Measurements from ENCODE around the gene RMI2. TPM values are rescaled to one million over a fixed set of nuclear protein-coding genes. Genes with fewer than 3 reads are reported as not detected.

RMI2 gene
- total RNA-seq, 6 donors from 2014 or later: 2.6 to 6.3 (median 2.7) TPM

GRCh38 chr16:11400076-11400475, 54.8 kb downstream of the RMI2 start:
- Histone ChIP-seq H3K27me3 (no peaks in the 10 kb centered on the region), H3K4me1 (peaks cover 0 to 4% (median 1%) of the 10 kb centered on the region in 4 donors), H3K9me3 (no peaks in the 10 kb centered on the region), H3K4me3 (no peak overlapping the region), H3K36me3 (no peaks in the 10 kb centered on the region), H3K27ac (no peak overlapping the region)
- WGBS, 2 donors: 88 to 91% methylated on average over 7 of the region's 7 CpGs
- DNase-seq: no peak
- ATAC-seq (ENCODE audit: low FRiP score in 2 of 2): no peak
- TF ChIP-seq POLR2A (IDR thresholded peaks at IDR 0.05) (no peak), EP300 (IDR thresholded peaks at IDR 0.05) (no peak), CTCF (IDR thresholded peaks at IDR 0.05) (no peak), POLR2AphosphoS5 (IDR thresholded peaks at IDR 0.05) (no peak)

Small RNAs within 50 kb of the gene (small RNA-seq; reads per million reads assigned to genes)
- gene AC099489.2 (0 reads per million in 4 donors), gene MIR548H2 (0 reads per million in 4 donors), gene RF00019 (0 reads per million in 4 donors)

Other genes with a start within 250 kb of the RMI2 start
- 10 to 100 TPM in 5 of 6 donors, 1 to 10 TPM in 1; 9.4 to 36.6 (median 18.5) TPM for gene SOCS1, start 89.3 kb upstream of the RMI2 start, total RNA-seq
- not detected for gene TNP2, start 76.1 kb upstream of the RMI2 start, total RNA-seq
- not detected for gene PRM3, start 71.8 kb upstream of the RMI2 start, total RNA-seq
- not detected for gene PRM2, start 69.0 kb upstream of the RMI2 start, total RNA-seq
- gene PRM1, start 64.1 kb upstream of the RMI2 start, total RNA-seq: not detected
- 100 to 1,000 TPM in 4 of 6 donors, 10 to 100 TPM in 2; 65.8 to 281 (median 113) TPM for gene LITAF, start 241.5 kb downstream of the RMI2 start, total RNA-seq